CD4-positive, alpha-beta T cell treated with Interleukin-10 for 1 hour (primary cell): ENCODE measurements around the gene ENOX1.

ENCODE experiments used
- DNase-seq: peaks from one replicate; pipeline ENCODE4 v3.0.0-alpha.2; 2020

ENOX1 gene

DNA sequence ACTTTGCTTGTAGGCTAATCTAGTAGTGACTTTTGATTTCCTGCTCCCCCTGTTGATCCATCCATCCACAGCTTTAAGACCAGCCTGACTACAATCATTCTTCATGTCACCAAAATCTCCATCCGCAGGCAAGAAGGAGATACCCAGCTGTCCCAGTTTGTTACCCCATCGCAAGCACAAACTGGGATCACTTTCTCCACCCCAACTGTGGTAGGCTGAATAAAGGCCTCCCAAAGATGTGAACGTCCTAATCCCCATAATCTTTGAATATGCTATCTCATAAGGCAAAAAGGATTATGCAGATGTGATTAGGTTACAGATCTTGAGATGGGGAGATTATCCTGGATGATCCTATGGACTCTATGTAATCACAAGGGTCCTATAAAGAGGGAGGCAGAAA is 202.0 kb downstream of the ENOX1 start:
- DNase-seq = no peak

DNA sequence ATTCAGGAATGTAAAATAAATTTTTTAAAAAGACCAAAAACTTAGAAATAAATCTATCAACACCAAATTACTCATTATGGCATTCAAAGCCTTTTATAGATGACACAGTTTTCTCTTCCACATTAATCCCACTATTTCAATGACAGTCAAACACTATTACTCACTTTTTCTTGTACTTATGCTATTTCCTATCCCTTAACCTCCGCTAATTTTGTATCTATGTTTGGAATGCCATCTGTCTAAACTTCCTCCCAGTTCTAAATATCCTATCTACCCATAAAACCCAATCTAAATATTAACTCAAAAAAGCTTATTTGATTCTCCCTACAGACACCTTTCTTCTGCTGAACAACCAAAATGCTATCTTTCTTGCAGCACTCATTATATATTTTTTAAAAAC is 203.5 kb downstream of the ENOX1 start:
- no peak for DNase-seq

DNA sequence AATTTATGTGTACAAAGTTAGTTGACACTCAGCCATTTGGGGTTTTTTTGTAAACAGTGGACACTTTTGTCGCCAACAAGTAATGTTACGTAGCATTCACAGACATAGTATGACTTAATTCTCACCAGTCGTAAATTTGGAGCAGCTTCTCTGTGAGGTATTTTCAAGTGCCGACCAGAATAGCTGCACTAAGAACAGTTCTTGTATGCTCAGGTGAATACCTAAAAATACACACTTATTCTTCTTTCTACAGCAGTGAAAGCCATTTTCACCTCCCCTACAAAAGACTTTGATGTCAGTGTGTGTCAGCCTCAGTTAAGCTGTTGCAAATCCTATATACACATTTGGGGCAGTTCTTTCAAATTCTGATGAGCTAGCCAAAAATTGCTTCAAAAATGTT is 206.5 kb downstream of the ENOX1 start:
- no peak for DNase-seq

DNA sequence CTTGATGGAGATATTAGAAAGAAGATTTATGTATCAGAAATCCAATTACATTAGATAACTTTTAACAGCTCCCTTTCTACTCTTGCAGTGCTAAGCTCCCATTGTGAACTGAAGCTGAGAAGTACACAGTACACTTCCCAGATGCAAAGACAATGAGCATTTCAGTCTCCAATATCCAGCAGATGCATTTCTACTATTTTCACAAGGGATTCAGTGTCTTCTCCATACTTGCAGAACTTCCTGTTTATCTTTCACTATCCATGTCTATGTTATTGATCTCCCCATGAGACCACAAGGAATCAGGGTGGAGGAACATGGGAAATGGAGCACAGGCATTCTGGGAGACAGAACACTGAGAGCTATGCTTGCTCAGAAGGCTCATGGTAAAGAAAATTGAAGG is 207.5 kb downstream of the ENOX1 start:
- DNase-seq = no peak

DNA sequence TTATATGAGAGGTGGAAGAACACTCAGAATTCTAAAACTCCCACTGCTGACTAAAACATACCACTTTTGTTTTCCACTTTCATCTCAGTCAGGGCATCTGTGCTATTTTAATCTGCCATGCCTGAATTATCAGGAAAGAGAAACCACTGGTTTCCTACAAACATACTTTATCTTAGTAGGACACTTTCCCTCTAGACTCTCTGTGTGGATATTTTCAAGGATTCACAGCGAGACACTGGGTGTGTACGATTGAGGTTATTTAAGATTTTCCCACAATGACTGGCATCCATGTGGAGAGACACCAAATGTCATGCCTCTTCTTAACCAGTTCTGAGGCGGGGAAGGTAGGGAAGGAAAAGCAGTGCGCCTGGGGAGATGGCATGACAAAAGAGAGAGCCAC is 212.2 kb downstream of the ENOX1 start:
- DNase-seq = no peak

DNA sequence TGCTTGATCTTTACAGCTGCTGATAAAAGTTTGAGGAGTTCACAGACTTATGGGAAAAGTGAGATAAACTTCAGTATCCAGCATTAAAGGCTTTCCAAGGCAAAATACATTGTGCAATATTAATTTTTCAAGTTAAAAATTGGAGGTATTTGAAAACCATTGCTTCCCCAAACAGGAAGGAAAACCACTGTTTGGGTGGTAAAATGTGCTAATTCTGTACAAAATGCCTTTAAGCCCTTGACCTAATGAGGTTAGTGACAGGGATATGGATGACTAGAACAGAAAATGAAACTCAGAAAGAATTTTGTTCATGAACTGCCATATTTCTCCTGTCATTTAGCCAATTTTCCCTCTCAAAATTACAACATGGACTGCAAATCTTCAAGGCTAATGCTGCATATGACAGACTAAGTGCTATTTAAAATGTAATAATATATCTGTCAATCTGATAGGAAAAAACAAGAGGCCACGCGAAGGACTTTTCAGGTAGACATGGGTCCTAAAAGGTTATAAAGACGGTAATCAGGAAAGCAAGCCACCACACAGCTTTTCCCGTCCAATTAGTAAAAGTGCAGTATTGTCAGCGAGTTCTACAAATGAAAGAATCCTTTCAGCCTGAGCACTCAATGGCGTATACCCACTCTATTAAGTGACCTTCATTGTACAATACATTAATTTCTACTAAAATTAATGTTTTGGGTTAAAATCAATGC is 212.8 kb downstream of the ENOX1 start:
- no peak for DNase-seq

DNA sequence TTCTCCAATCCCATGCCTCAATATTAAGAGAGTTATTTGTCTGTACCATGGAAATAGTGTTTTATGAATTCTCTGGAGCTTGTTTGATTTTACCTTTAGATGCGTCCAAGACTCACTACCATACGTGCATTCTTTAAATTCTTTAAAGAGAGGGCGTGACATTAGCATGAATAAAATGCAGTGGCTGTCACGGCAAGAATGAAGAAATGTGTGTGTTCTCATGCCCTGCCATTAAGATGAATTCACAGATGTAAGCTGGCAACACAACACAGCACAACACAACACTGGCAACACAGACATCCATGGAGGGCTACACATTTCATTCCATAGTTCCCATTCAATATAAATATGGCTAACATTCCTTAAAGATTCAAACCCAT is 213.4 kb downstream of the ENOX1 start:
- DNase-seq = no peak

DNA sequence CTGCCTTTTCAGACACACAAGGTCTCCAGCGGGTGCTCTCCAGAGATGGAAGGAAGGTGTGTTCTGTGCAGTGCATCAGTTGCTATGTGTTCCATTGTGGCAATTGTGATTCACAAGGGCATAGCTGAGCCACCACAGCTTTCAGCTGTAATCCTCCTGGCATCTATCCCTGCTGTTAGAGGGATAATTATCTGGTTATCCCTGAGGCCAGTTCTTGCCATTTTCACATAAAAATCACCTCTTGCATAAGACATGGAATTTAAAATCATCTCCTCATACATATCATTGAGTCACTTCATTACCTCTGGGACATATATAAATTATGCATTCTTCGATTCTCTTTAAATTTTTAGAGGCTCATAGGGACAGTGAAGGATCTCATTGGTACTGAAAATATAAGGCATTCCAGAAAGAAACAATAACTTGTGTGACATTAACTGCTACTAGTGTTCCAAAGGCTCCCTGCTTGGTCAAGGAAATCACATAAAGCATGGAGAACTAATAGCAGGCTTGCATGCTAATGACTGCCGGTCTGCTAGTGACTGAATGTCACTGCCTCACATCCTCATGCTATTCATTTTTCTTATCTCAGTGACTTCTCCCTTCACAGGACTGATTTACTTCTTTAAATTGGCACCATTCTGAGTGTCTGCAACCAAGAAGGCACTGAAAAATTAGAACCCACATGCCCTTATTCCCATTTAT is 214.0 kb downstream of the ENOX1 start:
- DNase-seq = no peak

DNA sequence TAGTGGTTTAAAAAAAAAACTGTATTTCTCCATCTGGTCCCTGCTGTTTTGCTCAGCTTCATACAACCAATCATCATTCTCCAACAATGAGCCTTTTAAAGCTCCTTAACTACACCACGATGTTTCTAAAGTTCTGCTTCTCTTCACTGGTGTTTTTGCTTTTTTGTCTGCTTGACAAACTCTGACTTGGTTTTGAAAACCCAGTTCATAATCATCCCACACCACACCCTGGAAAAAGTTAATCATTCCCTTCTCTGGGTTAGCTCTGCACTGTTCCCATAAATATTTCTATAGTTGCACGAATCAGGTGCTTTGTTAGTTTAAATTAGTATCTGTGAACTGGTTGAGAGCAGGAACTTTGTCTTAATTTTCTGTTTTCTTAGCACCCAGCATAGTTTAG is 217.1 kb downstream of the ENOX1 start:
- no peak for DNase-seq

DNA sequence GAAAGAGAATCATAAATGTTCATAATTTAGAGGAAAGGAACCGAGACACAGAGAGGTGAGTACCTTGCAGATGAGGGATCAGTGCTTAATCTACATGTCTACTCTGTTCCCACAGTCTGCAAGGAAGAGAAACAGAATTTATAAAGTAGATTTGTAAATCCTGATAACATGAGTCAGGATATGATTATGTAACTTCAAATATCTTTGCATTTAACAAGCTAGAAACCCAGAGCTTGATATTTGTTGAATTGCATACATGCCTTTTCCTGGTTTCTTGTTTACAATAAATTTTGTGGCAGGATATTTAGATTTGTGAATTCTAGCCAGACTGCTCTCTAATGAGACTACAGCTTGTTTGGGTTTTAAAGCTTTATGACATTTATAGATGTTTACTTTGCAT is 219.2 kb downstream of the ENOX1 start:
- no peak for DNase-seq

DNA sequence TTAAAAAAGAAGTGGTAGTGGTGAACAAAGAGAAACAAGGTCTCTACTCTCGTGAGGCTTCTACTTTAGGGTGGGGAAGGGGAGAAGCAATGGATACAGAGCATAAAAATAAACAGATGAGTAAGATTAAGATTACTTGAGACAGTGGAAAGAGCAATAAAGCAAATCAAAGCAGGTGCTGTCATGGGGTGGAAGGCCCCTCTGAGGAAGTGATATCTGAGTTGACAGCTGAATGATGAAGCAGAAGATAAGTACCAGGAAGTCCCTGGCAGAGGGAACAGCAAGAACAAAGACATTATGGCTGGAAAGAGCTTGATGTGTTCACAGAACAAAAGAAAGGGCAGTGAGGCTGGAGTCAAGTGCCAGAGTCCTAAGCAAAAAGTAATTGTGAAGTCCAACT is 221.8 kb downstream of the ENOX1 start:
- DNase-seq = no peak

DNA sequence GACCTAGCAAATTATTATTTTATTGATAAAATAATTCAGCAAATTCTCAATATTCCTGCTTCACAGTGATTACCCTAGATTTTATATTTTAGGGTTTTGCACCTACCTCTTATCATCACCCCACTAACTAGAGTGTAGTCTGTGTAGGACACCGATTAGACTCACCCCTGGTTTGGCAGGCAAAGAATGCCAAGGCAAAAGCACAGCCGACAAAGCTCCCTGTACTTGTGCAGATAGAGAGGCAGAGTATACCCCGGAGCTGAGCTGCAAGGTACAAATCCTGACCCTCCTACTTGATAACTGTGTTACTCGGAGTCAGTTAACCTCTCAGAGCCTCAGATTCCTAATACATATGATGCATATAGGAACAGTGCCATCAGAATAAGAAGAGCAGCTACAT is 225.7 kb downstream of the ENOX1 start:
- no peak for DNase-seq

DNA sequence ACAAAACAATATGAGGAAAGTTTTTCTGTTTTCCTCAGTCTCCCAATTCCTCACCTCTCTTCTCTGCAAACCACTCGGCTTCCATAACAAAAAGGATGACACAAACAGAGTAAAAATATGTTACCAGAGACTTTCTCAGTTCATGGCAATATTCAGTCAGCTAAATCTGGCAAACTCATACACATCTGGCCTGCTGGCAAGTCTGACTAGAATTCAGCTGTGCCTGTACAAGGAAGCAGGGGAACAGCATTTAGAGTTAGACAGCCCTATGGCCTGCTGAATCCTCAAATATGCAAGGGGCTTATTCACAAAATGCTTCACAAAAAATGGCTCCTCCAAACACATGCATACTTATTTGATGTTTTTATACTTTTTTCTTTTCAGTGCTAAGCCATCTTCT is 227.8 kb downstream of the ENOX1 start:
- DNase-seq = no peak

DNA sequence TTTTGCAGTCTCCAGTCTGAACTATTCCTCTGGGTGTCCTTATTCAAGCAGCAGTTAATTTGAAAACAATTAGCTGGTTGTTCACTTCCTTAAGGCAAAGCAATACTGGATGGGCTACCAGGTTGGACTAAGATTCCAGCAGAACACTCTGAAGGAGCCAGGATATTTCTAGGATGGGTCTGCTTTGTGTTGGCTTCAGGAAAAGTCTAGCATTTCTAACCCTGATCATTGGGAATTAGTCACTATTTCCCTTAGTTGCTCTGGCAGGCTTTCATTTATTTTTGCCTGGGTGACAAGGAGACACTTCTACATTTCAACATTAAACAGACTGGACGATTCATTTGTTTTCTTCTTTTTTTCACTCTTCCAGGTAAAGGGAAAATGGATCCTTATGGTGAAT is 228.4 kb downstream of the ENOX1 start:
- DNase-seq = no peak

DNA sequence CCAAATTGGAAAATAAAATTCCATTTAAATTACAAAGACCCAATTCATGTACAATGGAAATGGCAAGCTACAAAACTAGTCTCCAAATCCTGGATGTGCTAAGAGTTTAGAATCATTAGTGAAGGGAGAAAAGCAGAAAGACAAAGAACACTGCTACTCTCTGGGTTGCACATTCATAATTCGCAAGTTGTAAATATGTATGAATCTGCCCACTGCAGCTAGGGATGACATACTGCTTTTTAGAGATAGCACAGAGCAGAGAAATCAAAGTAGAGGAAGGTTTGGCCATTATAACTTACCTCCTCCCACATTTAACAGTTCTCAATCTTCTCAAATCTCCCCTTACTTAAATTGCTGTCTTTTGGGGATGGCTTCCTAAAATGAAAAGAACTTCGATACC is 231.1 kb downstream of the ENOX1 start:
- DNase-seq = no peak

DNA sequence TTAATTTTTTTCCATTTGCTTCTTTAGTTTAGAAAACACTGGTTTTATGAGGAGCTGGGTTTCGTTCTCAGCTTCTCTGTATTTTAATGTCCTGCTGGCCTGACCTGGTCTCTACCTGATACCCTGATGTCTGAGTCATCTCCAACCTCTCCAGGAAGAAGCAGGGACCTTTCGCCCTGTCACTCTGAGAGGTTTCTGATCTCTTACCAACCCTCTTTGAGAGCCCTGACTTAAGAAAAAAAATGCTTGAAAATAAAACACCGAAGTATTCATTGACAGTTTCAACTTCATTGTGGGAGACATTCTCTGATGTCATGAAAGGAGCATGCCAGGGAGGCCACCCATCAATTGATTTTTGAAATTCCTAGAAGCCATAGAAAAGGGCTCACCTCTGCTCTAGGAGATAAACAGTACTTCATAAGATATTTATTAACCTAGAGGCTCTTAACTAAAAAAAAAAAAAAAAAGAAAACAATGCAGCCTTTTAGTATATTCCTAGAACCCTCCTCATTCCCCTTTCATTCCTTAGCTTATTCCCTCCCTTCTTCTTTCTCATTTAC is 234.8 kb downstream of the ENOX1 start:
- DNase-seq = no peak

DNA sequence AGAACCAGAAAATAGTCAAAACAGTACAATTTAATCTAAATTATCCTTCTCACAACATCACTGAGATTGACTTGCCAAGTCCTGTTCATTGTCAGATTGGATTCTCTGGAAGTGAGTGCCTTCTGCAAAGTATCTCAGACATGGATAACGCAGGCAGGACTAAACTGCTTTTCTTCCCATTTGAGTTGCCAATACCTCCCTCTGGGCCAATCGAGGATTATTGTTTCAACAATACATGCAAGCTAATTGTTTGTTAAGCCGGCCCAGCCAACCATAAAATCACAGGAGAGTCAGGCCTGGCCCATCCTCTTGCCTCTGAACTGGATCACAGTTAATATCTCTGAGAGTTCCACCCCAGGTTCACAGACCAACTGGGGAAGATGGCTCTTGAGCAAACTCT is 240.0 kb downstream of the ENOX1 start:
- DNase-seq = no peak

DNA sequence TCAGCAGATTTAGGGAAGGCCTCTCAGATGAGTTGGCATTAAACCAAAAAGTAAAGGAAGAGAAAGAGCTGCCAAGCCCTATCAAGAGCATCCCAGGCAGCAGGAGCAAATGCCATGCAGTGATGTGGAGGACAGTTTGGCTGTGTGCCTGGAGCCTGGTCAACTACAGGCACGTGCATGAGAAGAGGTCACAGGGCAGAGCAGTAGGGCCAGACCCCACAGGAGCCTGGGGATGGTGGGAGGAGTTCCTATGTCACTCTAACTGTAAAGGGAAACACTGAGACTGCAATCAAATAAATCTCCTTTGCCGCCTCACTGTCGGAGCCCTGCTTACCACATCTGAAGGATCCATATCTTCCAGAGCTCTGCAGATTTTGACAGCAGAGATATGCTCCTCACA is 240.5 kb downstream of the ENOX1 start:
- no peak for DNase-seq

DNA sequence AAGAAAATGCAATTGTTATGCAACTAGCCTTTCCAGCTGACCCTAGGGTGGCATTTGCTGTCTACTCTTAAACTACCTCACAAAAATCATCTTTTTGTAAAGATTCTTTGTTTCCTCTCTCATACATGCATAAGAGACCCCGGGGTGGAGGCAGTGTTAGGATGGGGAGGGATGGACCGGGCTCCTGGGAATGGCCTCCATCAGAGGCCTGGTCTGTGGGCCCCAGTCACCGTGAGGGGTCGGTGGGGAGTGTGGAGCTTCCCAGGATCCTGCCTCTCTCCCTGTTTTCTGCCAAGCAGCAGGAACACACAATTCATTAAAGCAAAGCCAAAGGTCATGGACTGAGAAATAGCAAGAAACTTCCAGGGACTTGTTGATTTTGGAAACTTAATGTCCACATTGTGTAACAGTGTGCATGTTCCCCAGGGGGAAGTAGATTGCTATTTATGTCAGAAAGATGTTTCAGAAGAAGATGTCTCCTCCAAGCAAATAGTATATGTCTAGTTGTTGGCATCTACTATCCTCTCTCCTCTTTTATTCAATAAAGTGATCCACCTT is 241.4 kb downstream of the ENOX1 start:
- no peak for DNase-seq

DNA sequence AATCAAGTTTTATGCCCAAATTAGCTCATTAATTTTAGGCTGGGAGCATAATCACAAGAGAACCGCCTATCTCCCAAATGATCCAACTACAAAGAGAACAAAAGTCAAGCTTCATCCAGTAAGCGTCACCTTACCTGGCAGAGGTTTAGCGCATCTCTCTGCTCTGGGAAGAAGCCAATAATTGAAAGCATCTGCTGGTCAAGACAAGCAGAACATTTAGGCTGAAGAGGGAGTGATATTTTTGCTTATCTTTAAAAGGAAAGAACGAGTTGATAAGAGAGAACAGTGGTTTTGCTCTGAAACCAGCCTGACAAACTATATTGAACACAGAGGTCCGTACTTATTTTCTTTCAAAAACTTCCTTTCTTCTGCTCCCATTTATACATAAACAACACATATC is 242.1 kb downstream of the ENOX1 start:
- DNase-seq = no peak

DNA sequence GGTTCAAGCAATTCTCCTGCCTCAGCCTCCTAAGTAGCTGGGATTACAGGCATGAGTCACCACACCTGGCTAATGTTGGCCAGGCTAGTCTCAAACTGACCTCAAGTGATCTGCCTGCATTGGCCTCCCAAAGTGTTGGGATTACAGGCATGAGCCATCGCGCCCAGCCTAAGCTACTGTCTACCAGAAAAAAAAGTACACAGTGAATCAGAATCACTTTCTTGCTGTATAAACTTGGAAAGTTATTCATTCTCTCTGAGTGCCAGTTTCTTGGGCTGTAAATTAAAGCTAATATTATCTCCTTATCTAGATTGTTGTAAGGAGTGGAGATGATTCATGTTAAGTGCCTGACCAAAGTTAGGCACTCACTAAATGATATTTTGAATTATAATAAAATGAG is 242.8 kb downstream of the ENOX1 start:
- DNase-seq = no peak

DNA sequence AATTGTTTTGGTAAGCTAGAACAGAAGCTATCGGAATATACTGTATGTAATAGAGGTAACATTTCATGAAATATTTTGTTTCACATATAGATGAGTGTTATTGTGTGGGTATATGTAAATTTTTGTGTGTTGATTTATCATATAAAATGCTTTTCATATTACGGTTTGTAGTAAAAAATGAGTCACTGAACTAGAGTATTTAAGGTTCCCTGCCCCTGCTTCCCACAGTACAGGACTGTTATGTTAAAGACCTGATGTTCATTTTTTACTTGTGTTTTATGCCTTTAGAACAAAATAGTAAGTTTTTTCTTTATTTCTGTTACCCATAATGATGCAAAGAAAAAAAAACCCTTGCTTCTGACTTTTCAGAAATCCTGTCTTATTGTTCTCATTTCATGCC is 243.4 kb downstream of the ENOX1 start:
- DNase-seq = no peak

DNA sequence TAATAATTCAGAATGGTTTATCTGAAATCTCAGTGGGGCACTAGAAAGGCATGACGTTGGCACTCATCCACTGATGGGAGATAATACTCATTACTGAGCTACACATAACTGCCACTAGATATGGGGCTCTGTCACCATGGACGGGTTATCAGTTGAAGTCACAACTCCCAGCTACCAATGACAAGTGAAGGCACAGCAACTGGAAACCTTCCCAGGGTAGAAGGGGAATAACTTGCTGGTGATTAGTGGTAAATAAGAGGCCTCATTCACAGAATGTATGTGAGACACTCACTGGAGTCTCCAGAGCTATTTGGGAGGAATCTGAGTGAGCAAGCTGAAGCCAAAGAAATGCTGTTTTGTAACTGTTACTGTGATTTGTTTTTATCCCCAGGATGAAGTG is 249.6 kb downstream of the ENOX1 start:
- no peak for DNase-seq

DNA sequence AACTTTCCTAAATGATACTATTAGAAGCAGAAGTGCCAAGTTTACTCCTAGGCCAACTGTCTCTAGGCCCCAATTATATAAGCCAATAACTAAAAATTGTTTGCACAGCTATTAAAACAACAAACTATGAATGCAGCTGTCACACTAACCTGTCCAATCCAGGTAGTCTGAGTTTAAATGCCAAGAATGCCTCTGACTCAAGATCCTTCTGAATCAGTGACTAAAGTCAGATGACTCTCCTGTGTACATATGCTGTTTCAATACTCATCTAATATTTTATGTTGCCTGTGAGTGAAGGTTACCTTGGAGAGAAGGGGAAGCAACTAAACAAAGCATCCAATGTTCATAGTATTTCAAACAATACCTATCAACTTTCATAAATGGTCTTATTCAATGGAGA is 257.0 kb downstream of the ENOX1 start:
- no peak for DNase-seq

DNA sequence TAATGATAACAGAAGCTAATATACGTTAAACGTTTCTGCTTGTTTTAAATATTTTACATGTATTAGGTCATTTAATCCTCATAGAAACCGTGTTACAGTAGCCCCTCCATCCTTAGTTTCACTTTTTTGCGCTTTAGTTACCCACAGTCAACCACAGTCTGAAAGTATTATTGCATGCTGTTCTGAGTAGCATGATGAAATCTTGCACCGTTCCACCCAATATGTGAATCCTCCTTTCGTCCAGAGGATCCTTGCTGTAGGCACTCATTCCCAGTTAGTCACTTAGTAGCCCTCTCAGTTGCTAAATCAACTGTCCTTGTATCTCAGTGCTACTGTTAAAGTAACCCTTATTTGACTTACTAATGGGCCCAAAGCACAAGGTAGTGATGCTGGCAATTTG is 257.8 kb downstream of the ENOX1 start:
- DNase-seq = no peak
